NCI-H1436 (cell line): ENCODE results near the gene RPL3.

Source experiments
- DNase-seq: peaks from one replicate; lab custom pipeline; 2025; lab: John Stamatoyannopoulos, UW

The RPL3 gene

GRCh38 chr22:39317084-39317774 is 2.2 kb downstream of the RPL3 start:
- no peak for DNase-seq

GRCh38 chr22:39316440-39317083 is 2.9 kb downstream of the RPL3 start:
- DNase-seq: peak; percentile 55

- no peak for DNase-seq
These were observed 4.0 kb downstream of the RPL3 start for GRCh38 chr22:39315389-39315788.

GRCh38 chr22:39314251-39314971 is 5.0 kb downstream of the RPL3 start:
- no peak for DNase-seq

GRCh38 chr22:39313258-39314001 is 6.0 kb downstream of the RPL3 start:
- DNase-seq: no peak

- no peak for DNase-seq
These were observed 7.0 kb downstream of the RPL3 start for GRCh38 chr22:39312410-39312809.

- no peak for DNase-seq
These were observed 7.6 kb downstream of the RPL3 start for GRCh38 chr22:39311592-39312400.

- DNase-seq: no peak
These were observed 9.3 kb downstream of the RPL3 start for GRCh38 chr22:39309881-39310714.

- no peak for DNase-seq
These were observed 10.0 kb downstream of the RPL3 start for GRCh38 chr22:39309364-39309861.

- DNase-seq: no peak
These were observed 10.6 kb downstream of the RPL3 start for GRCh38 chr22:39308614-39309363.

- no peak for DNase-seq
These were observed 12.7 kb downstream of the RPL3 start for GRCh38 chr22:39306456-39307361.

- DNase-seq: no peak
These were observed 15.3 kb downstream of the RPL3 start for GRCh38 chr22:39303892-39304671.

- DNase-seq: no peak
These were observed 16.1 kb downstream of the RPL3 start for GRCh38 chr22:39303358-39303757.

- DNase-seq: no peak
These were observed 16.9 kb downstream of the RPL3 start for GRCh38 chr22:39302431-39302960.

- DNase-seq: no peak
These were observed 17.5 kb downstream of the RPL3 start for GRCh38 chr22:39301926-39302325.

- no peak for DNase-seq
These were observed 18.3 kb downstream of the RPL3 start for GRCh38 chr22:39301108-39301507.

- no peak for DNase-seq
These were observed 19.1 kb downstream of the RPL3 start for GRCh38 chr22:39300186-39300830.
